Astrocyte (in vitro differentiated cells and primary cell): ENCODE results near the gene PNKD. TPM values are rescaled to one million over a fixed set of nuclear protein-coding genes. Genes with fewer than 3 reads are reported as not detected.

ENCODE experiments used
- DNase-seq: peaks from one replicate; pipeline ENCODE4 v3.0.0-alpha.2; 2010; ENCODE audit warnings: low read depth
- FAIRE-seq: peaks from 2 replicates; lab custom pipeline; 2011; peaks lifted over from hg19 to GRCh38; lab: Jason Lieb, UNC
- H2AFZ ChIP-seq: 2 replicates; pipeline ENCODE4 v1.6.0; 2012; ENCODE audit warnings: low read depth, low read length, inconsistent platforms
- H3K27ac ChIP-seq: 2 replicates; pipeline ENCODE4 v1.5.1; 2011; ENCODE audit warnings: low read depth, low read length, inconsistent platforms
- H3K27me3 ChIP-seq: 2 replicates; pipeline ENCODE4 v1.6.0; 2011; ENCODE audit warnings: low read length, inconsistent platforms; ENCODE audit not compliant: insufficient read depth
- H3K36me3 ChIP-seq: 2 replicates; pipeline ENCODE4 v1.5.1; 2011; ENCODE audit warnings: low read length, inconsistent platforms; ENCODE audit not compliant: insufficient read depth
- H3K4me1 ChIP-seq: 2 replicates; pipeline ENCODE4 v1.5.1; 2011; ENCODE audit warnings: low read length, inconsistent platforms; ENCODE audit not compliant: insufficient read depth
- H3K4me2 ChIP-seq: 2 replicates; pipeline ENCODE4 v1.6.0; 2012; ENCODE audit warnings: low read length, inconsistent platforms
- H3K4me3 ChIP-seq: 2 replicates; pipeline ENCODE4 v1.5.1; 2011; ENCODE audit warnings: low read depth, mild to moderate bottlenecking, low read length, inconsistent platforms; ENCODE audit not compliant: insufficient read depth
- H3K79me2 ChIP-seq: 2 replicates; pipeline ENCODE4 v1.6.0; 2012; ENCODE audit warnings: mild to moderate bottlenecking, low read length, inconsistent platforms; ENCODE audit not compliant: insufficient read depth
- H3K9ac ChIP-seq: 2 replicates; pipeline ENCODE4 v1.6.0; 2012; ENCODE audit warnings: mild to moderate bottlenecking, low read length, inconsistent platforms
- H3K9me3 ChIP-seq: 2 replicates; pipeline ENCODE4 v1.5.1; 2012; ENCODE audit warnings: low read depth, mild to moderate bottlenecking, low read length, inconsistent platforms; ENCODE audit not compliant: insufficient read depth
- H4K20me1 ChIP-seq: 2 replicates; pipeline ENCODE4 v1.6.0; 2012; ENCODE audit warnings: low read length, inconsistent platforms; ENCODE audit not compliant: insufficient read depth
- H3K27ac Mint-ChIP-seq: one replicate; pipeline ENCODE4 v1.8.0; 2021; ENCODE audit warnings: mild to moderate bottlenecking, mixed read lengths; ENCODE audit not compliant: unreplicated experiment
- H3K27me3 Mint-ChIP-seq: one replicate; pipeline ENCODE4 v1.8.0; 2021; ENCODE audit warnings: low read depth, mixed read lengths; ENCODE audit not compliant: unreplicated experiment
- H3K36me3 Mint-ChIP-seq: one replicate; pipeline ENCODE4 v1.8.0; 2021; ENCODE audit warnings: low read depth, mixed read lengths; ENCODE audit not compliant: unreplicated experiment
- H3K4me1 Mint-ChIP-seq: one replicate; pipeline ENCODE4 v1.8.0; 2021; ENCODE audit warnings: low read depth, mixed read lengths; ENCODE audit not compliant: unreplicated experiment
- H3K4me3 Mint-ChIP-seq: one replicate; pipeline ENCODE4 v1.8.0; 2021; ENCODE audit warnings: mild to moderate bottlenecking, moderate library complexity, mixed read lengths; ENCODE audit not compliant: unreplicated experiment
- H3K9me3 Mint-ChIP-seq: one replicate; pipeline ENCODE4 v1.8.0; 2021; ENCODE audit warnings: mild to moderate bottlenecking, mixed read lengths; ENCODE audit not compliant: unreplicated experiment
- CTCF ChIP-seq: IDR thresholded peaks from 2 replicates; pipeline ENCODE4 v1.5.1; 2011; ENCODE audit warnings: low read depth, mild to moderate bottlenecking, inconsistent platforms, low read length, moderate library complexity; ENCODE audit not compliant: insufficient read depth
- EZH2 ChIP-seq: IDR thresholded peaks from 2 replicates; pipeline ENCODE4 v1.6.1; 2012; ENCODE audit warnings: mild to moderate bottlenecking, low read length, inconsistent platforms; ENCODE audit not compliant: insufficient read depth
- total RNA-seq: library from RNA; stranded (reverse); gene quantifications from 2 replicates; pipeline ENCODE4 v1.2.1, GENCODE V29; 2021

PNKD gene
- total RNA-seq, 1 donor from 2014 or later, result 40.9 TPM

GRCh38 chr2:218255446-218255845, 14.9 kb upstream of the PNKD start:
- H3K9me3 Mint-ChIP-seq, result no peaks in the 10 kb centered on the region
- Histone ChIP-seq H3K79me2 (peaks cover 10% of the 10 kb centered on the region), H3K9me3 (no peaks in the 10 kb centered on the region), H3K4me3 (no peak overlapping the region), H3K27me3 (no peaks in the 10 kb centered on the region), H3K36me3 (peaks cover 58% of the 10 kb centered on the region), H4K20me1 (peaks cover 64% of the 10 kb centered on the region), H2AFZ (no peak overlapping the region), H3K4me2 (no peak overlapping the region), H3K4me1 (peaks cover 19% of the 10 kb centered on the region), H3K27ac (peak overlapping the region; percentile 36), H3K9ac (no peak overlapping the region)
- no peak overlapping the region for H3K4me3 Mint-ChIP-seq
- H3K36me3 Mint-ChIP-seq, result peaks cover 22% of the 10 kb centered on the region
- peak; percentile 56 for DNase-seq
- no peak for TF ChIP-seq CTCF
- TF ChIP-seq EZH2, result no peak
- peak overlapping the region; percentile 14 for H3K27ac Mint-ChIP-seq
- no peaks in the 10 kb centered on the region for H3K27me3 Mint-ChIP-seq
- FAIRE-seq, result peak; percentile 50
- H3K4me1 Mint-ChIP-seq, result peaks cover 44% of the 10 kb centered on the region

GRCh38 chr2:218256612-218257350, 13.5 kb upstream of the PNKD start:
- peaks cover 46% of the 10 kb centered on the region for H3K36me3 ChIP-seq
- FAIRE-seq, result no peak
- Mint-ChIP-seq H3K27ac (peak overlapping the region; percentile 77), H3K27me3 (no peaks in the 10 kb centered on the region), H3K4me3 (no peak overlapping the region), H3K36me3 (peaks cover 14% of the 10 kb centered on the region), H3K4me1 (peaks cover 53% of the 10 kb centered on the region), H3K9me3 (no peaks in the 10 kb centered on the region)
- peaks cover 56% of the 10 kb centered on the region for H4K20me1 ChIP-seq
- H3K27me3 ChIP-seq, result no peaks in the 10 kb centered on the region
- H2AFZ ChIP-seq, result no peak overlapping the region
- no peak overlapping the region for H3K9ac ChIP-seq
- no peak overlapping the region for H3K4me3 ChIP-seq
- no peak for DNase-seq
- no peaks in the 10 kb centered on the region for H3K9me3 ChIP-seq
- no peak overlapping the region for H3K27ac ChIP-seq
- H3K4me1 ChIP-seq, result peaks cover 19% of the 10 kb centered on the region
- no peak overlapping the region for H3K4me2 ChIP-seq
- TF ChIP-seq CTCF (no peak), EZH2 (no peak)
- peaks cover 10% of the 10 kb centered on the region for H3K79me2 ChIP-seq

GRCh38 chr2:218257390-218257981, 12.8 kb upstream of the PNKD start:
- Histone ChIP-seq H4K20me1 (peaks cover 52% of the 10 kb centered on the region), H3K36me3 (peaks cover 41% of the 10 kb centered on the region), H3K9ac (no peak overlapping the region), H3K27ac (no peak overlapping the region), H3K4me3 (no peak overlapping the region), H3K9me3 (no peaks in the 10 kb centered on the region), H3K79me2 (peaks cover 7% of the 10 kb centered on the region), H3K27me3 (no peaks in the 10 kb centered on the region), H3K4me1 (peaks cover 17% of the 10 kb centered on the region), H2AFZ (no peak overlapping the region), H3K4me2 (no peak overlapping the region)
- Mint-ChIP-seq H3K4me1 (peaks cover 51% of the 10 kb centered on the region), H3K4me3 (no peak overlapping the region), H3K27ac (peak overlapping the region; percentile 77), H3K27me3 (no peaks in the 10 kb centered on the region), H3K36me3 (peaks cover 13% of the 10 kb centered on the region), H3K9me3 (no peaks in the 10 kb centered on the region)
- no peak for DNase-seq
- TF ChIP-seq CTCF (peak; percentile 47), EZH2 (no peak)
- no peak for FAIRE-seq
